ENCODE results near the gene SIRT6.

- TF ChIP-seq, protein P1, sequence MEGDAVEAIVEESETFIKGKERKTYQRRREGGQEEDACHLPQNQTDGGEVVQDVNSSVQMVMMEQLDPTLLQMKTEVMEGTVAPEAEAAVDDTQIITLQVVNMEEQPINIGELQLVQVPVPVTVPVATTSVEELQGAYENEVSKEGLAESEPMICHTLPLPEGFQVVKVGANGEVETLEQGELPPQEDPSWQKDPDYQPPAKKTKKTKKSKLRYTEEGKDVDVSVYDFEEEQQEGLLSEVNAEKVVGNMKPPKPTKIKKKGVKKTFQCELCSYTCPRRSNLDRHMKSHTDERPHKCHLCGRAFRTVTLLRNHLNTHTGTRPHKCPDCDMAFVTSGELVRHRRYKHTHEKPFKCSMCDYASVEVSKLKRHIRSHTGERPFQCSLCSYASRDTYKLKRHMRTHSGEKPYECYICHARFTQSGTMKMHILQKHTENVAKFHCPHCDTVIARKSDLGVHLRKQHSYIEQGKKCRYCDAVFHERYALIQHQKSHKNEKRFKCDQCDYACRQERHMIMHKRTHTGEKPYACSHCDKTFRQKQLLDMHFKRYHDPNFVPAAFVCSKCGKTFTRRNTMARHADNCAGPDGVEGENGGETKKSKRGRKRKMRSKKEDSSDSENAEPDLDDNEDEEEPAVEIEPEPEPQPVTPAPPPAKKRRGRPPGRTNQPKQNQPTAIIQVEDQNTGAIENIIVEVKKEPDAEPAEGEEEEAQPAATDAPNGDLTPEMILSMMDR (IDR thresholded peaks at IDR 0.05), result peak; percentile 76 to 92 (median 87)
- TF ChIP-seq POLR2AphosphoS5 (IDR thresholded peaks at IDR 0.05), result no peak
- no peak for TF ChIP-seq EP300 (IDR thresholded peaks at IDR 0.05; ENCODE audit: low read depth)
Measured at GRCh38 chr19:4139614-4140236, 42.6 kb downstream of the SIRT6 start.

Measured in transverse colon (tissue), 4 donors.